Rectal smooth muscle tissue (tissue), 1 donor: ENCODE data around the gene SMPX.

Experiments
- H3K27ac ChIP-seq: one replicate; pipeline ENCODE4 v1.7.0; 2013; ENCODE audit warnings: low read depth, low read length, inconsistent platforms
- H3K27me3 ChIP-seq: one replicate; pipeline ENCODE4 v1.7.0; 2013; ENCODE audit warnings: low read length; ENCODE audit not compliant: control insufficient read depth, insufficient read depth
- H3K36me3 ChIP-seq: one replicate; pipeline ENCODE4 v1.7.0; 2013; ENCODE audit warnings: low read length; ENCODE audit not compliant: control insufficient read depth, insufficient read depth
- H3K4me1 ChIP-seq: one replicate; pipeline ENCODE4 v1.7.0; 2013; ENCODE audit warnings: low read length; ENCODE audit not compliant: control insufficient read depth, insufficient read depth
- H3K4me3 ChIP-seq: one replicate; pipeline ENCODE4 v1.7.0; 2013; ENCODE audit warnings: low read length
- H3K9ac ChIP-seq: one replicate; pipeline ENCODE4 v1.7.0; 2013; ENCODE audit warnings: low read length

SMPX gene

DNA sequence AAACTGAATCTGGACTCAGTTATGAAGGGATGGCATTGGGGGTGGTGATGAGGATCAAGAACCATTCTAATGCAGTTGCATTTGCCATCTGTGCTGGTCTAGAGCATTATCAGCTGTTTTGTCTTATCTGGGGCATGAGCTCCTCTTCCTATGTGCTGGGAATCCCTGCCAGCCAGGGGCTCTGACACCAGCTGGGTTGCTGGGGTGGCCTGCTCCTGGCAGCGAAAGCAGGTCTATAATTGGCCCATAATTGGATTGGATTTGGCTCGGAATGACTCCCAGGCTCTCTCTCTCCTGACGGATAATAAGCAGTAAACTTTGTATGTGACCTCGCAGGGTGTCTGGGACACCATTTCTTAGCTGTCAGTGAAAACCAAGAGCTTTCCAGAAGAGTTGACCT is 34.1 kb downstream of the SMPX start:
- Histone ChIP-seq H3K4me3 (no peak overlapping the region), H3K9ac (no peak overlapping the region), H3K27me3 (no peaks in the 10 kb centered on the region), H3K27ac (no peak overlapping the region), H3K36me3 (no peaks in the 10 kb centered on the region), H3K4me1 (no peaks in the 10 kb centered on the region)

- H3K4me3 ChIP-seq: no peak overlapping the region
- no peaks in the 10 kb centered on the region for H3K4me1 ChIP-seq
- H3K36me3 ChIP-seq: no peaks in the 10 kb centered on the region
- H3K27me3 ChIP-seq: no peaks in the 10 kb centered on the region
- H3K27ac ChIP-seq: no peak overlapping the region
- H3K9ac ChIP-seq: no peak overlapping the region
Measured at GRCh38 chrX:21723084-21723483, 34.8 kb downstream of the SMPX start.

GRCh38 chrX:21721195-21721594 is 36.7 kb downstream of the SMPX start:
- Histone ChIP-seq H3K36me3 (no peaks in the 10 kb centered on the region), H3K4me3 (no peak overlapping the region), H3K27me3 (no peaks in the 10 kb centered on the region), H3K9ac (no peak overlapping the region), H3K27ac (no peak overlapping the region), H3K4me1 (no peaks in the 10 kb centered on the region)

DNA sequence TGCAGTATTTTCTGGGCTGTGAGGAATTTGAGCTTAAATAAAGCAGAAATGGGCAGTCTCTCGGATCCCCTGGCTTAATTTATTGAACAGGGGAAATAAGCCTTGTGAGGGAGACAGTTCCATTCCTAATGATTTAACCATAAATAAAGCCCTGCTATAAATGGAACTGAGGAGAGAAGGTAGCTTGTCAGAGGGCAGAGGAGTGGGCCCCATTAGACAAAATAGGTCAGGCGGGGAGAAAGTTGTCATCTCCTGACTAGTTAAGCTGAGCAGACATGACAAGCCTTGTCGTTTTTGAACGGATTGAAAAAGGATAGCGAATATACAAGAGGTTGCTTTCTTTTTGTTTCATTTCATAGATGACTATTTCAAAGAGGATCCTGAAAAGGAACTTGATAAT is 39.3 kb downstream of the SMPX start:
- H3K27me3 ChIP-seq: no peaks in the 10 kb centered on the region
- H3K4me3 ChIP-seq: no peak overlapping the region
- no peaks in the 10 kb centered on the region for H3K4me1 ChIP-seq
- H3K9ac ChIP-seq: no peak overlapping the region
- H3K36me3 ChIP-seq: no peaks in the 10 kb centered on the region
- no peak overlapping the region for H3K27ac ChIP-seq

GRCh38 chrX:21717802-21718201 is 40.1 kb downstream of the SMPX start:
- Histone ChIP-seq H3K36me3 (no peaks in the 10 kb centered on the region), H3K27ac (no peak overlapping the region), H3K4me3 (no peak overlapping the region), H3K9ac (no peak overlapping the region), H3K4me1 (no peaks in the 10 kb centered on the region), H3K27me3 (no peaks in the 10 kb centered on the region)

DNA sequence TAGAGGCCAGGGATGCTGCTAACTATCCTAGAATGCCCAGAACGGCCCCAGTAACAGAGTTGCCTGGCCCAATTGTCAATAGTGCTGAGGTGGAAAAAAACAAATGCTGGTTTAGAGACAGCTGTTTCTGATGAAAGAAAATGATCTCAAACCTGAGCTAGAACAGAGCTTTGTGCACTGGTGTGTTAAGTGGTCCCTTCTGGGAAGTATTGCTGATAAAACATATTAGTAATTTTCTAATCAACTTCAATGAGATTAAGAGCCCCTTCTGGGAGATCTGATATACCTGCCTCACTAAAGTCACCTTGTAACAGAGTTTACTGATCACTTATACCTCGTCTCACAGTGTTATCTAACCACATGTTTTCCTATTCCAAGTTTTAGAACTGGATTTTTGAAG is 42.1 kb downstream of the SMPX start:
- Histone ChIP-seq H3K4me3 (no peak overlapping the region), H3K4me1 (no peaks in the 10 kb centered on the region), H3K27me3 (no peaks in the 10 kb centered on the region), H3K36me3 (no peaks in the 10 kb centered on the region), H3K9ac (no peak overlapping the region), H3K27ac (no peak overlapping the region)

DNA sequence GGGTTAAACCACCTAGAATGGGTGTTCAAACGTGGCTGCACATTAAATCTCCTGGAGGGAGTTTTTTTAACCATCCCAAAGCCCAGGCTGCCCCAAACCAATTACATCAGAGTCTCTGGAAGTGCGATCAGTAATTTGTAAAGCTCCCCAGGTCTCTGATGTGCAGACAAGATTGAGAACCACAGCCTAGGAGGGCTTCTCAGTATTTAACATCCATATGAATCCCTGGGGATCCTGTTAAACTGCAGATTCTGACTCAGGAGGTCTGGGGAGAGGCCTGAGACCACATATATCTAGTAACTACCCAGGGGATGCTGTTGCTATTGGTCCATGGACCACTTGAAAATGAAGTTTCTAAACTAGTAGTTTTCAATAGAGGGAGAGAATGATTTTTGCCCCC is 42.6 kb downstream of the SMPX start:
- no peak overlapping the region for H3K9ac ChIP-seq
- no peaks in the 10 kb centered on the region for H3K27me3 ChIP-seq
- H3K36me3 ChIP-seq: no peaks in the 10 kb centered on the region
- no peaks in the 10 kb centered on the region for H3K4me1 ChIP-seq
- no peak overlapping the region for H3K27ac ChIP-seq
- no peak overlapping the region for H3K4me3 ChIP-seq

GRCh38 chrX:21711848-21712197 is 46.1 kb downstream of the SMPX start:
- H3K27ac ChIP-seq: no peak overlapping the region
- no peak overlapping the region for H3K4me3 ChIP-seq

DNA sequence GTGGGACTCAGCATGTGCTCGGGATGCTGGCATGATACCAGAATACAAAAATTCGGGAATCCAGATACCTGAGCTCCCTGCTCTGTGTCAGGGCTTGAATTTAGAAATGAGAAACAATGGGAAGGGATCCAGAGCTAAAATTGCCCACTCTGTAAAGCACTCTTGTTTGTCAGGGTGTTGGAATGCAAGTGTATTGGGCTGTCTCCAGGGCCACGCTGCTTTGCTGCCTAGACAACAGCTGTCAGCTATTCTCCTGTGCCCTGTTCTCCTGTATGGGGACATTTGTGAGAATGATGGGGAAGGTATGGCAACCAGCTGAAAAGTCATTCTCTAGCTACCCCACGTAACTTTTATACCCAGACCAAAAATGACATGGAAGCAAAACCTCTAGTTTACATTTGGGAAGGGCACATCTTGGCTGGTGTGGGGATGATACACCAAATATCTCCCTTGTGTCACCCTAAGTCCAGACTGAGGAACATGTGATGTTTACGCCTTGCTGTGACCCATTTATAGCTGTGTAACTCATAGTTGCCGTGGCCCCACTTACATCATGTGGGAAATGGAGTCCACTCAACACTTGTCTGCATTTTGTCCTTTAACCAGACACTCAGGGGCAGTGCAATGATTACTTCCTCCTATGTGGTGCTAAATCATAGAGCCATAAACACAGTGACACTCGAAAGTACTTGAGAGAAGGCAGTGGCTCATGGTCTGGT is 46.6 kb downstream of the SMPX start:
- Histone ChIP-seq H3K36me3 (no peaks in the 10 kb centered on the region), H3K9ac (no peak overlapping the region), H3K4me3 (no peak overlapping the region), H3K27me3 (no peaks in the 10 kb centered on the region), H3K27ac (no peak overlapping the region), H3K4me1 (no peaks in the 10 kb centered on the region)

More at GRCh38 chrX:21711848-21712197, 46.1 kb downstream of the SMPX start:
- Histone ChIP-seq H3K9ac (no peak overlapping the region), H3K27me3 (no peaks in the 10 kb centered on the region), H3K36me3 (no peaks in the 10 kb centered on the region), H3K4me1 (no peaks in the 10 kb centered on the region)

GRCh38 chrX:21708116-21708515 is 49.8 kb downstream of the SMPX start:
- no peaks in the 10 kb centered on the region for H3K27me3 ChIP-seq
- no peak overlapping the region for H3K4me3 ChIP-seq
- H3K4me1 ChIP-seq: no peaks in the 10 kb centered on the region
- H3K27ac ChIP-seq: no peak overlapping the region
- no peaks in the 10 kb centered on the region for H3K36me3 ChIP-seq
- no peak overlapping the region for H3K9ac ChIP-seq

DNA sequence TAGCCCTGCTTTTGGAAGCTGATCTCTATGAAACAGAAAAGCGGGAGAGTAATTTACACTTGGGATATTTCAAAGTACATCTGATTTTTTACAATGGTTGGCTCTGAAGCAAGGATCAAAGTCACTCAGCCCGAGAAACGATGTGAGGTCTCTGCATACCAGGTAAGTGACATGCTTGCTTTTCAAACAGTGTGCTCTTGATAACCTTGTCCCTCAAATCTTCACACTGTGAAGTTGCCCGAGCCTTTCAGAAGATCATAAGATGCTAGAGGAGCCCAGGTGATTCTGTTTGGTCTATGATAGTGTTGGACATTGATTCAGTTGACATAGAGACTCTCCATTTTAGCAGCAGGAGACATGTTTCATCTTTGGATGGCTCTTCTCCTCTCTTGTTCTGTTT is 52.7 kb downstream of the SMPX start:
- no peaks in the 10 kb centered on the region for H3K36me3 ChIP-seq
- H3K27ac ChIP-seq: no peak overlapping the region
- H3K27me3 ChIP-seq: no peaks in the 10 kb centered on the region
- no peak overlapping the region for H3K4me3 ChIP-seq
- H3K4me1 ChIP-seq: no peaks in the 10 kb centered on the region
- H3K9ac ChIP-seq: no peak overlapping the region

- no peaks in the 10 kb centered on the region for H3K27me3 ChIP-seq
- H3K27ac ChIP-seq: no peak overlapping the region
- no peak overlapping the region for H3K9ac ChIP-seq
- H3K36me3 ChIP-seq: no peaks in the 10 kb centered on the region
- no peaks in the 10 kb centered on the region for H3K4me1 ChIP-seq
- no peak overlapping the region for H3K4me3 ChIP-seq
Measured at GRCh38 chrX:21702725-21703124, 55.2 kb downstream of the SMPX start.

GRCh38 chrX:21700967-21701366 is 56.9 kb downstream of the SMPX start:
- no peaks in the 10 kb centered on the region for H3K4me1 ChIP-seq
- H3K9ac ChIP-seq: no peak overlapping the region
- H3K27me3 ChIP-seq: no peaks in the 10 kb centered on the region
- H3K27ac ChIP-seq: no peak overlapping the region
- no peak overlapping the region for H3K4me3 ChIP-seq
- H3K36me3 ChIP-seq: no peaks in the 10 kb centered on the region
